HepG2 (cell line): ENCODE measurements around the gene TMEM219. TPM values are rescaled to one million over a fixed set of nuclear protein-coding genes. Genes with fewer than 3 reads are reported as not detected.

Experiments used
- ATM ChIP-seq: fragments of 450-650 bp; IDR thresholded peaks from 2 replicates; pipeline ENCODE4 v1.7.1; 2017; ENCODE audit warnings: mild to moderate bottlenecking, borderline replicate concordance
- CREBL2 ChIP-seq: sonication (generic); formaldehyde crosslinking; IDR thresholded peaks from 2 replicates; pipeline ENCODE4 v1.8.1; 2023; ENCODE audit warnings: missing genetic modification reagents, mild to moderate bottlenecking, borderline replicate concordance
- FOXK1 ChIP-seq: sonication (generic); formaldehyde crosslinking; IDR thresholded peaks from 2 replicates; pipeline ENCODE4 v1.4.0; 2020; ENCODE audit warnings: low read depth, missing genetic modification reagents, borderline replicate concordance
- IRX3 ChIP-seq: sonication (generic); formaldehyde crosslinking; IDR thresholded peaks from 2 replicates; pipeline ENCODE4 v1.8.1; 2023; ENCODE audit warnings: mild to moderate bottlenecking, low read depth, missing genetic modification reagents, borderline replicate concordance
- MIER3 ChIP-seq: IDR thresholded peaks from 2 replicates; pipeline ENCODE4 v1.6.1; 2016; ENCODE audit warnings: missing compliant biosample characterization, borderline replicate concordance
- PCBP2 ChIP-seq: fragments of 200-400 bp; formaldehyde crosslinking; optimal IDR thresholded peaks from 2 replicates; pipeline ENCODE3; 2018; ENCODE audit warnings: low read length, low read depth; ENCODE audit not compliant: poor library complexity, severe bottlenecking
- PPARG ChIP-seq: conservative IDR thresholded peaks from 2 replicates; pipeline ENCODE4 v1.6.1; 2016; ENCODE audit warnings: missing biosample characterization, missing genetic modification reagents
- RBFOX2 ChIP-seq: fragments of 200-400 bp; formaldehyde crosslinking; IDR thresholded peaks from 2 replicates; pipeline ENCODE4 v1.6.1; 2017; ENCODE audit warnings: low read depth, mild to moderate bottlenecking, low read length
- SMAD3 ChIP-seq: sonication (generic); formaldehyde crosslinking; IDR thresholded peaks from 2 replicates; pipeline ENCODE4 v1.4.0; 2020; ENCODE audit warnings: missing genetic modification reagents
- SOX5 ChIP-seq: IDR thresholded peaks from 2 replicates; pipeline ENCODE4 v1.6.1; 2016; ENCODE audit warnings: borderline replicate concordance
- TAF1 ChIP-seq: sonication (generic); formaldehyde crosslinking; IDR thresholded peaks from 2 replicates; pipeline ENCODE4 v1.4.0; 2020; ENCODE audit warnings: missing genetic modification reagents
- TFDP1 ChIP-seq: IDR thresholded peaks from 2 replicates; pipeline ENCODE4 v1.6.1; 2016; ENCODE audit warnings: missing compliant biosample characterization, missing genetic modification reagents, borderline replicate concordance
- TRIM24 ChIP-seq: sonication (generic); formaldehyde crosslinking; IDR thresholded peaks from 2 replicates; pipeline ENCODE4 v1.8.0; 2022; ENCODE audit warnings: mild to moderate bottlenecking, missing genetic modification reagents
- U2AF2 ChIP-seq: fragments of 200-400 bp; formaldehyde crosslinking; IDR thresholded peaks from 2 replicates; pipeline ENCODE4 v1.6.1; 2017; ENCODE audit warnings: low read depth, mild to moderate bottlenecking, low read length
- ZNF432 ChIP-seq: sonication (generic); formaldehyde crosslinking; IDR thresholded peaks from 2 replicates; pipeline ENCODE4 v1.5.0; 2020; ENCODE audit warnings: missing genetic modification reagents, mild to moderate bottlenecking, borderline replicate concordance
- ZNF615 ChIP-seq: sonication (generic); formaldehyde crosslinking; IDR thresholded peaks from 2 replicates; pipeline ENCODE4 v1.5.0; 2020; ENCODE audit warnings: mild to moderate bottlenecking, missing genetic modification reagents, borderline replicate concordance
- polyA plus RNA-seq, 8 experiments: library from polyadenylated mRNA; depleted of rRNA in 3 of 8; stranded (reverse) in 7 of 8; unstranded in 1 of 8; fragments of >200 nt; fragmentation: Illumina TruSeq in 4 of 8; extraction: Trizol in 4 of 8; gene quantifications; 2 replicates each; pipeline versions ENCODE4 v1.2.1 to v1.2.3, GENCODE V29; 2011 to 2016; ENCODE audit warnings: low read depth in 4 of 8, missing spikeins in 1 of 8, mixed read lengths in 1 of 8; ENCODE audit not compliant: insufficient read depth in 1 of 8
- total RNA-seq, 5 experiments: library from RNA; depleted of rRNA; stranded (reverse); fragments of >200 nt; fragmentation: Illumina TruSeq; extraction: Trizol; gene quantifications; 2 replicates each; pipeline ENCODE4 v1.2.3, GENCODE V29; 2016; ENCODE audit warnings: low read depth in 1 of 5
- TF ChIP-seq, protein P1 (sequence below): IDR thresholded peaks from 2 replicates; pipeline ENCODE4 v1.6.1; 2016
- TF ChIP-seq, protein P2 (sequence below): sonication (generic); formaldehyde crosslinking; IDR thresholded peaks from 2 replicates; pipeline ENCODE4 v1.5.0; 2020; ENCODE audit warnings: mild to moderate bottlenecking, missing genetic modification reagents, borderline replicate concordance

TMEM219 gene
- total and polyA plus RNA-seq, 2 of the 13 experiments (the other 11 are each of a cell fraction or from before 2014, with no cell fraction given): 105 to 115 TPM

GRCh38 chr16:29961479-29962343, at the start of gene TMEM219 (continued):
- TF ChIP-seq PPARG (no peak), TFDP1 (CRISPR knock-in tag) (peak; percentile 85), ZNF432 (CRISPR knock-in tag) (peak; percentile 78; the same call in 1 of the 2 replicates), TRIM24 (CRISPR knock-in tag) (no peak), MIER3 (CRISPR knock-in tag) (peak; percentile 72; the same call in 1 of the 2 replicates), SOX5 (CRISPR knock-in tag) (no peak), IRX3 (CRISPR knock-in tag) (no peak; the same call in 1 of the 2 replicates), FOXK1 (CRISPR knock-in tag) (no peak; the same call in 1 of the 2 replicates), RBFOX2 (peak; percentile 88), SMAD3 (peak; percentile 60; the same call in 1 of the 2 replicates), PCBP2 (peak; percentile 40), TAF1 (CRISPR knock-in tag) (peak; percentile 69; the same call in 1 of the 2 replicates), ZNF615 (CRISPR knock-in tag) (no peak), ATM (no peak), CREBL2 (CRISPR knock-in tag) (no peak; the same call in 1 of the 2 replicates), U2AF2 (no peak)
- TF ChIP-seq, protein P1, sequence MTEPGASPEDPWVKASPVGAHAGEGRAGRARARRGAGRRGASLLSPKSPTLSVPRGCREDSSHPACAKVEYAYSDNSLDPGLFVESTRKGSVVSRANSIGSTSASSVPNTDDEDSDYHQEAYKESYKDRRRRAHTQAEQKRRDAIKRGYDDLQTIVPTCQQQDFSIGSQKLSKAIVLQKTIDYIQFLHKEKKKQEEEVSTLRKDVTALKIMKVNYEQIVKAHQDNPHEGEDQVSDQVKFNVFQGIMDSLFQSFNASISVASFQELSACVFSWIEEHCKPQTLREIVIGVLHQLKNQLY (CRISPR knock-in tag): peak; percentile 61; the same call in 1 of the 2 replicates
- TF ChIP-seq, protein P2, sequence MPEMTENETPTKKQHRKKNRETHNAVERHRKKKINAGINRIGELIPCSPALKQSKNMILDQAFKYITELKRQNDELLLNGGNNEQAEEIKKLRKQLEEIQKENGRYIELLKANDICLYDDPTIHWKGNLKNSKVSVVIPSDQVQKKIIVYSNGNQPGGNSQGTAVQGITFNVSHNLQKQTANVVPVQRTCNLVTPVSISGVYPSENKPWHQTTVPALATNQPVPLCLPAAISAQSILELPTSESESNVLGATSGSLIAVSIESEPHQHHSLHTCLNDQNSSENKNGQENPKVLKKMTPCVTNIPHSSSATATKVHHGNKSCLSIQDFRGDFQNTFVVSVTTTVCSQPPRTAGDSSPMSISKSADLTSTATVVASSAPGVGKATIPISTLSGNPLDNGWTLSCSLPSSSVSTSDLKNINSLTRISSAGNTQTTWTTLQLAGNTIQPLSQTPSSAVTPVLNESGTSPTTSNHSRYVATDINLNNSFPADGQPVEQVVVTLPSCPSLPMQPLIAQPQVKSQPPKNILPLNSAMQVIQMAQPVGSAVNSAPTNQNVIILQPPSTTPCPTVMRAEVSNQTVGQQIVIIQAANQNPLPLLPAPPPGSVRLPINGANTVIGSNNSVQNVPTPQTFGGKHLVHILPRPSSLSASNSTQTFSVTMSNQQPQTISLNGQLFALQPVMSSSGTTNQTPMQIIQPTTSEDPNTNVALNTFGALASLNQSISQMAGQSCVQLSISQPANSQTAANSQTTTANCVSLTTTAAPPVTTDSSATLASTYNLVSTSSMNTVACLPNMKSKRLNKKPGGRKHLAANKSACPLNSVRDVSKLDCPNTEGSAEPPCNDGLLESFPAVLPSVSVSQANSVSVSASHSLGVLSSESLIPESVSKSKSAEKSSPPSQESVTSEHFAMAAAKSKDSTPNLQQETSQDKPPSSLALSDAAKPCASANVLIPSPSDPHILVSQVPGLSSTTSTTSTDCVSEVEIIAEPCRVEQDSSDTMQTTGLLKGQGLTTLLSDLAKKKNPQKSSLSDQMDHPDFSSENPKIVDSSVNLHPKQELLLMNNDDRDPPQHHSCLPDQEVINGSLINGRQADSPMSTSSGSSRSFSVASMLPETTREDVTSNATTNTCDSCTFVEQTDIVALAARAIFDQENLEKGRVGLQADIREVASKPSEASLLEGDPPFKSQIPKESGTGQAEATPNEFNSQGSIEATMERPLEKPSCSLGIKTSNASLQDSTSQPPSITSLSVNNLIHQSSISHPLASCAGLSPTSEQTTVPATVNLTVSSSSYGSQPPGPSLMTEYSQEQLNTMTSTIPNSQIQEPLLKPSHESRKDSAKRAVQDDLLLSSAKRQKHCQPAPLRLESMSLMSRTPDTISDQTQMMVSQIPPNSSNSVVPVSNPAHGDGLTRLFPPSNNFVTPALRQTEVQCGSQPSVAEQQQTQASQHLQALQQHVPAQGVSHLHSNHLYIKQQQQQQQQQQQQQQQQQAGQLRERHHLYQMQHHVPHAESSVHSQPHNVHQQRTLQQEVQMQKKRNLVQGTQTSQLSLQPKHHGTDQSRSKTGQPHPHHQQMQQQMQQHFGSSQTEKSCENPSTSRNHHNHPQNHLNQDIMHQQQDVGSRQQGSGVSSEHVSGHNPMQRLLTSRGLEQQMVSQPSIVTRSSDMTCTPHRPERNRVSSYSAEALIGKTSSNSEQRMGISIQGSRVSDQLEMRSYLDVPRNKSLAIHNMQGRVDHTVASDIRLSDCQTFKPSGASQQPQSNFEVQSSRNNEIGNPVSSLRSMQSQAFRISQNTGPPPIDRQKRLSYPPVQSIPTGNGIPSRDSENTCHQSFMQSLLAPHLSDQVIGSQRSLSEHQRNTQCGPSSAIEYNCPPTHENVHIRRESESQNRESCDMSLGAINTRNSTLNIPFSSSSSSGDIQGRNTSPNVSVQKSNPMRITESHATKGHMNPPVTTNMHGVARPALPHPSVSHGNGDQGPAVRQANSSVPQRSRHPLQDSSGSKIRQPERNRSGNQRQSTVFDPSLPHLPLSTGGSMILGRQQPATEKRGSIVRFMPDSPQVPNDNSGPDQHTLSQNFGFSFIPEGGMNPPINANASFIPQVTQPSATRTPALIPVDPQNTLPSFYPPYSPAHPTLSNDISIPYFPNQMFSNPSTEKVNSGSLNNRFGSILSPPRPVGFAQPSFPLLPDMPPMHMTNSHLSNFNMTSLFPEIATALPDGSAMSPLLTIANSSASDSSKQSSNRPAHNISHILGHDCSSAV (CRISPR knock-in tag): 0 out of 2 replicates have a peak, but pooled peaks have one; percentile 16
